Stomach smooth muscle (tissue), 2 donors: ENCODE data around the gene SH3GL2.

Experiments
- H3K27ac ChIP-seq: one replicate; pipeline ENCODE4 v1.7.0; 2013; ENCODE audit warnings: mild to moderate bottlenecking, low read length, inconsistent platforms
- H3K27me3 ChIP-seq, 2 donors: one replicate each; pipeline ENCODE4 v1.7.0; 2013; ENCODE audit warnings: low read length in 2 of 2; ENCODE audit not compliant: insufficient read depth in 2 of 2, control insufficient read depth in 1 of 2
- H3K36me3 ChIP-seq, 2 donors: one replicate each; pipeline ENCODE4 v1.7.0; 2013; ENCODE audit warnings: low read length in 2 of 2; ENCODE audit not compliant: control insufficient read depth in 2 of 2, insufficient read depth in 2 of 2
- H3K4me1 ChIP-seq: one replicate; pipeline ENCODE4 v1.7.0; 2013; ENCODE audit warnings: low read length; ENCODE audit not compliant: control insufficient read depth, insufficient read depth
- H3K4me3 ChIP-seq, 2 donors: one replicate each; pipeline ENCODE4 v1.7.0; 2013; ENCODE audit warnings: low read length in 2 of 2
- H3K9ac ChIP-seq, 2 donors: one replicate each; pipeline ENCODE4 v1.7.0; 2013; ENCODE audit warnings: low read length in 2 of 2, mild to moderate bottlenecking in 1 of 2
- H3K9me3 ChIP-seq, 2 donors: one replicate each; pipeline ENCODE4 v1.7.0; 2013; ENCODE audit warnings: low read length in 2 of 2; ENCODE audit not compliant: control insufficient read depth in 2 of 2
- donor health status: healthy.
- donor health status: Pancreatic carcinoma.

SH3GL2 gene

GRCh38 chr9:17574342-17574741 is 4.5 kb upstream of the SH3GL2 start:
- H3K27me3 ChIP-seq: peaks cover 19 to 21% of the 10 kb centered on the region in 2 donors
- H3K9me3 ChIP-seq: no peaks in the 10 kb centered on the region
- no peak overlapping the region for H3K9ac ChIP-seq
- peaks cover 8% of the 10 kb centered on the region for H3K4me1 ChIP-seq
- H3K4me3 ChIP-seq: no peak overlapping the region
- H3K27ac ChIP-seq: no peak overlapping the region
- H3K36me3 ChIP-seq: no peaks in the 10 kb centered on the region

DNA sequence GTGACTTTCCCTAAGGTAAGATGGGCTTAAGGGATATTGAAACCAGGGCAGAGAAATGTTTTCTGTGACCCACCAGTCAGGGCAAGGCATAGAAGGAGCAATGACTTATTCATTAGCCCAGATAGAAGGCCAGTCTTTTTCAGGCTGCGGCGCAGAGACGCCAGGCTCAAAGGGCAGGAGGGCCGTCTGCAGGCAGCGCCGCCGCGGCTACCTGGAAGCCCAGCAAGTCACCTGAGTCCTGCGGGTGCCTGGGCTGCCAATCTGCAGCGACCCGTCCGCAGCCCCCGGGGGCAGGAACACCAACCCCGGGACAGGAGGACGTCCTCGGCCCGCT is 322 bp upstream of the SH3GL2 start:
- H3K4me1 ChIP-seq: peaks cover 10% of the 10 kb centered on the region
- H3K4me3 ChIP-seq: peak overlapping the region; percentile 53 to 71
- H3K27ac ChIP-seq: no peak overlapping the region
- peaks cover 27 to 28% of the 10 kb centered on the region in 2 donors for H3K27me3 ChIP-seq
- H3K36me3 ChIP-seq: no peaks in the 10 kb centered on the region
- H3K9me3 ChIP-seq: no peaks in the 10 kb centered on the region
- no peak overlapping the region for H3K9ac ChIP-seq

- H3K9me3 ChIP-seq: no peaks in the 10 kb centered on the region
- H3K27me3 ChIP-seq: peaks cover 26 to 28% of the 10 kb centered on the region in 2 donors
- no peak overlapping the region for H3K9ac ChIP-seq
- no peaks in the 10 kb centered on the region for H3K36me3 ChIP-seq
- H3K4me3 ChIP-seq: no peak overlapping the region
- H3K27ac ChIP-seq: no peak overlapping the region
- peaks cover 10% of the 10 kb centered on the region for H3K4me1 ChIP-seq
These were observed 1.3 kb downstream of the SH3GL2 start for GRCh38 chr9:17580119-17580518.

DNA sequence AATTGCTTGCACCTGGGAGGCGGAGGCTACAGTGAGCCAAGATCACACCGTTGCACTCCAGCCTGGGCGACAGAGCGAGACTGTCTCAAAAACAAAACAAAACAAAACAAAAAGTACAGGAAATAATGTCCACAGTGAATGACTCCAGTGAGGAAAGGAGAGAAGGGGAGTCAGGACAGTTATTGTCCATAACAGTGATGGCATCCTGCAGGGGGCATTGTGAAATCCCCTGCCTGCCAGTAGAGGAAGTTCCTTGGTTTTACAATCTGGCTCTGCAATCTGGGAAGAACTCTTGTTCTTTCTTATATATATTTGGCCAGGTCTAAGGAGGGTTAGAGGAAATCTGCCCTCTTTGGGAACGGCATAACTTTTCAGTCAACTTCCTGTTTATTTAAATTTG is 8.2 kb downstream of the SH3GL2 start:
- H3K9me3 ChIP-seq: no peaks in the 10 kb centered on the region
- H3K27ac ChIP-seq: no peak overlapping the region
- no peaks in the 10 kb centered on the region for H3K36me3 ChIP-seq
- H3K4me3 ChIP-seq: no peak overlapping the region
- H3K9ac ChIP-seq: no peak overlapping the region
- H3K4me1 ChIP-seq: no peaks in the 10 kb centered on the region
- peaks cover 0 to 2% of the 10 kb centered on the region in 2 donors for H3K27me3 ChIP-seq

DNA sequence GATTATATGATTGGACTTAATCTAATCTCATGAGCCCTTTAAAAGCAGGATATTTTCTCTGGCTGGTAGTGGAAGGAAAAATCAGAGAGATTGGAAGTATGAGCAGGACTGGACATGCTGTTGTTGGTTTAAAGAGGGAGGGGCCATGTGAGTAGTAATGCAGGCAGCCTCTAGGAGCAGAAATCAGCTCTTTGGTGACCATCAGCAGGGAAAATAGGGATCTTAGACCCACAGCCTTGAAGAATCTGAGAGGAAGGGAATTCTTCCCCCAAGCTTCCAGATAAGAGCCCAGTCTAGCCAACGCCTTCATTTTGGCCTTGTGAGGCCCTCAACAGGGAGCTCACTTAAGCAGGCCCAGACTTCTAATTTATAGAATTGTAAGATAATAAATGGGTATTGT is 9.5 kb downstream of the SH3GL2 start:
- Histone ChIP-seq H3K4me3 (no peak overlapping the region), H3K4me1 (no peaks in the 10 kb centered on the region), H3K27ac (no peak overlapping the region), H3K36me3 (no peaks in the 10 kb centered on the region), H3K9me3 (no peaks in the 10 kb centered on the region), H3K9ac (no peak overlapping the region), H3K27me3 (peaks cover 0 to 2% of the 10 kb centered on the region in 2 donors)

- no peak overlapping the region for H3K9ac ChIP-seq
- no peaks in the 10 kb centered on the region for H3K36me3 ChIP-seq
- H3K27me3 ChIP-seq: peaks cover 0 to 2% of the 10 kb centered on the region in 2 donors
- no peaks in the 10 kb centered on the region for H3K4me1 ChIP-seq
- no peak overlapping the region for H3K27ac ChIP-seq
- no peak overlapping the region for H3K4me3 ChIP-seq
- no peaks in the 10 kb centered on the region for H3K9me3 ChIP-seq
These were observed 10.1 kb downstream of the SH3GL2 start for GRCh38 chr9:17588941-17589340.

GRCh38 chr9:17589771-17590170 is 10.9 kb downstream of the SH3GL2 start:
- H3K27ac ChIP-seq: no peak overlapping the region

GRCh38 chr9:17594961-17595360 is 16.1 kb downstream of the SH3GL2 start:
- H3K36me3 ChIP-seq: no peaks in the 10 kb centered on the region
- H3K9ac ChIP-seq: no peak overlapping the region
- no peak overlapping the region for H3K4me3 ChIP-seq
- H3K4me1 ChIP-seq: no peaks in the 10 kb centered on the region
- H3K9me3 ChIP-seq: no peaks in the 10 kb centered on the region
- H3K27me3 ChIP-seq: no peaks in the 10 kb centered on the region
- H3K27ac ChIP-seq: no peak overlapping the region

More at GRCh38 chr9:17589771-17590170, 10.9 kb downstream of the SH3GL2 start:
- no peak overlapping the region for H3K4me3 ChIP-seq
- no peaks in the 10 kb centered on the region for H3K4me1 ChIP-seq
- no peak overlapping the region for H3K9ac ChIP-seq
- no peaks in the 10 kb centered on the region for H3K9me3 ChIP-seq
- no peaks in the 10 kb centered on the region for H3K36me3 ChIP-seq
- peaks cover 0 to 2% of the 10 kb centered on the region in 2 donors for H3K27me3 ChIP-seq

DNA sequence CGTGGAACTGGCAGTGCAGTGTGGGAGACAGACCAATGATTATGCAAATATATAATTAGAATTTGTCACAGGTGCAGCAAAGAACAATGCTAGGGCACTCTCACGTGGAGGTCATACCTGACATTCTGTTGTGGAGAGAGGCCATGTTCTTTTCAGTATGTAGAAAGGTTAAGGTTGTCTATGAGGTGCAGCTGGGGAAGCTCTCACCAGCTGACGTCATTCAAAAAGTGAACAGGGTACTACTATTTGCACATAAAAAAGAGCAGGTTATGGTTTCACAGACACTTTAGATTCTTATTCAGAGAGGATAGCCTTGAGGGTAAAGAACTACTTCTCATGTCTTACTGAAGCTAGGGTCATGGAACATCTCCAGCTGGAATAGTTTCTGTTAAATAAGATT is 19.1 kb downstream of the SH3GL2 start:
- Histone ChIP-seq H3K9ac (no peak overlapping the region), H3K9me3 (no peaks in the 10 kb centered on the region), H3K27me3 (no peaks in the 10 kb centered on the region), H3K36me3 (no peaks in the 10 kb centered on the region), H3K4me1 (no peaks in the 10 kb centered on the region), H3K27ac (no peak overlapping the region), H3K4me3 (no peak overlapping the region)

GRCh38 chr9:17600962-17601593 is 22.2 kb downstream of the SH3GL2 start:
- Histone ChIP-seq H3K4me1 (no peaks in the 10 kb centered on the region), H3K27me3 (no peaks in the 10 kb centered on the region), H3K4me3 (no peak overlapping the region), H3K27ac (no peak overlapping the region), H3K36me3 (no peaks in the 10 kb centered on the region), H3K9me3 (no peaks in the 10 kb centered on the region), H3K9ac (no peak overlapping the region)

DNA sequence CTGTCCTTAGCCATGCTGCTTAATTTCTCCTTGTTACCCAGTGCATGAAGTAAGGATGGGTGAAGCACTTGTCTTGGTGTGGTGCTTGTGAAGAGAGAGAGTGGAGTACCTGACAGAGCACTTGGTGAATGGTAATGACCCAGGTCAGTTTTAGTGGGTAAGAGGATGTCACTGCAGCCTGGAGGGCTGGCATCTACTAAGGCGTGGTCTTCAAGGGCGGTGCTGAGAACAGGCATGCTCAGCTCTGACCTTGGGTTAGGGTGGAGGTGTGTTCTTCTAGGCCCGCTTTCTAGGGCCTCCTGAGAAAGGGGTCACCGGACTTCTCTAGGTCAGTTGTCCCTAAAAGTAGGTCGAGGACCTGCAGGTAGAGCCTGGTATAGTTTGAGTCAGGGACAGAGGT is 25.7 kb downstream of the SH3GL2 start:
- Histone ChIP-seq H3K4me3 (no peak overlapping the region), H3K36me3 (no peaks in the 10 kb centered on the region), H3K9ac (no peak overlapping the region), H3K4me1 (no peaks in the 10 kb centered on the region), H3K27me3 (no peaks in the 10 kb centered on the region), H3K9me3 (no peaks in the 10 kb centered on the region), H3K27ac (no peak overlapping the region)
